Liver (tissue), 9 donors: Measurements from ENCODE around the gene STAG2. TPM values are rescaled to one million over a fixed set of nuclear protein-coding genes. Genes with fewer than 3 reads are reported as not detected.

Experiments used
- DNase-seq: peaks from one replicate; pipeline ENCODE4 v3.0.0-alpha.2; 2017; ENCODE audit warnings: low spot score
- H3K27ac ChIP-seq, 2 donors: one replicate each; pipeline ENCODE4 v1.7.0; 2013; ENCODE audit warnings: inconsistent platforms in 2 of 2, low read length in 2 of 2, control low read depth in 1 of 2, low read depth in 1 of 2, mild to moderate bottlenecking in 1 of 2
- H3K27me3 ChIP-seq, 4 donors: one replicate each; pipeline versions ENCODE4 v1.6.1 to v1.7.0; 2013; ENCODE audit warnings: low read length in 3 of 4, inconsistent platforms in 1 of 4, mild to moderate bottlenecking in 1 of 4, moderate library complexity in 1 of 4; ENCODE audit not compliant: control insufficient read depth in 4 of 4, insufficient read depth in 4 of 4
- H3K36me3 ChIP-seq, 4 donors: one replicate each; pipeline versions ENCODE4 v1.6.1 to v1.7.0; 2013; ENCODE audit warnings: low read length in 3 of 4, mild to moderate bottlenecking in 3 of 4, low read depth in 1 of 4, moderate library complexity in 1 of 4; ENCODE audit not compliant: control insufficient read depth in 4 of 4, insufficient read depth in 3 of 4
- H3K4me1 ChIP-seq, 4 donors: one replicate each; pipeline versions ENCODE4 v1.6.1 to v1.7.0; 2013; ENCODE audit warnings: low read length in 3 of 4, mild to moderate bottlenecking in 3 of 4, moderate library complexity in 1 of 4; ENCODE audit not compliant: control insufficient read depth in 4 of 4, insufficient read depth in 4 of 4
- H3K4me3 ChIP-seq, 3 donors: one replicate each; pipeline versions ENCODE4 v1.6.1 to v1.7.0; 2013; ENCODE audit warnings: low read length in 3 of 3, control low read depth in 1 of 3, low read depth in 1 of 3, mild to moderate bottlenecking in 1 of 3
- H3K9ac ChIP-seq, 2 donors: one replicate each; pipeline ENCODE4 v1.7.0; 2013; ENCODE audit warnings: low read length in 2 of 2, mild to moderate bottlenecking in 2 of 2, moderate library complexity in 2 of 2, control low read depth in 1 of 2, low read depth in 1 of 2
- H3K9me3 ChIP-seq, 4 donors: one replicate each; pipeline versions ENCODE4 v1.6.1 to v1.7.0; 2013; ENCODE audit warnings: low read length in 3 of 4; ENCODE audit not compliant: control insufficient read depth in 4 of 4
- CTCF ChIP-seq: fragments of 150-350 bp; IDR thresholded peaks from 2 replicates; pipeline ENCODE4 v1.5.1; 2017; ENCODE audit warnings: improper control_type of control experiment, low read depth, low read length; ENCODE audit not compliant: missing input control
- EGR1 ChIP-seq, 2 donors: IDR thresholded peaks; 2 replicates each; pipeline ENCODE4 v1.6.1; 2016 to 2018; ENCODE audit warnings: antibody characterized with exemption in 2 of 2, low read depth in 2 of 2
- FOXA2 ChIP-seq: IDR thresholded peaks from 2 replicates; pipeline ENCODE4 v1.6.1; 2016; ENCODE audit warnings: antibody characterized with exemption
- GABPA ChIP-seq, 2 donors: IDR thresholded peaks in 1 of 2; conservative IDR thresholded peaks in 1 of 2; 2 replicates each; pipeline ENCODE4 v1.6.1; 2016; ENCODE audit warnings: antibody characterized with exemption in 2 of 2, mild to moderate bottlenecking in 1 of 2, moderate library complexity in 1 of 2
- HNF4G ChIP-seq: IDR thresholded peaks from 2 replicates; pipeline ENCODE4 v1.6.1; 2016; ENCODE audit warnings: antibody characterized with exemption
- MAX ChIP-seq: IDR thresholded peaks from 2 replicates; pipeline ENCODE4 v1.6.1; 2016; ENCODE audit warnings: antibody characterized with exemption
- NR2F2 ChIP-seq: IDR thresholded peaks from 2 replicates; pipeline ENCODE4 v1.6.1; 2016; ENCODE audit warnings: antibody characterized with exemption
- RAD21 ChIP-seq, 2 donors: IDR thresholded peaks; 2 replicates each; pipeline ENCODE4 v1.6.1; 2016; ENCODE audit warnings: antibody characterized with exemption in 2 of 2, mild to moderate bottlenecking in 2 of 2
- REST ChIP-seq: IDR thresholded peaks from 2 replicates; pipeline ENCODE4 v1.6.1; 2016; ENCODE audit warnings: antibody characterized with exemption, mild to moderate bottlenecking
- RXRA ChIP-seq, 2 donors: IDR thresholded peaks; 2 replicates each; pipeline ENCODE4 v1.6.1; 2017 to 2018; ENCODE audit warnings: antibody characterized with exemption in 2 of 2, mild to moderate bottlenecking in 1 of 2
- SP1 ChIP-seq: IDR thresholded peaks from 2 replicates; pipeline ENCODE4 v1.6.1; 2018; ENCODE audit warnings: antibody characterized with exemption, mild to moderate bottlenecking
- TAF1 ChIP-seq: conservative IDR thresholded peaks from 2 replicates; pipeline ENCODE4 v1.6.1; 2016; ENCODE audit warnings: antibody characterized with exemption, mild to moderate bottlenecking
- ZBTB33 ChIP-seq: IDR thresholded peaks from 2 replicates; pipeline ENCODE4 v1.6.1; 2016; ENCODE audit warnings: antibody characterized with exemption
- WGBS: extraction: QIAGEN DNeasy Blood & Tissue Kit; methylation state at CpG from one replicate; pipeline ENCODE4 v1.1.7; 2013; 5-methylcytosine and 5-hydroxymethylcytosine counted together
- polyA plus RNA-seq, 2 donors: library from polyadenylated mRNA; stranded (reverse) in 1 of 2; unstranded in 1 of 2; fragments of 200-250 nt in 1 of 2; fragments of >200 nt in 1 of 2; fragmentation: Nextera tagmentation in 1 of 2; extraction: Ambion mirVana in 1 of 2; gene quantifications; one replicate each; pipeline versions ENCODE4 v1.2.1 to v1.2.3, GENCODE V29; 2013 to 2015
- total RNA-seq, 2 donors: library from RNA; depleted of rRNA; stranded (reverse); fragments of >200 nt; gene quantifications; one replicate each; pipeline ENCODE4 v1.2.3, GENCODE V29; 2014
- donor health status: healthy.
- donor health status: healthy.
- donor health status: healthy.
- donor health status: healthy.
- donor health status: healthy.

The STAG2 gene
- total and polyA plus RNA-seq, 4 donors: 9.7 to 71.0 (median 23.9) TPM

DNA sequence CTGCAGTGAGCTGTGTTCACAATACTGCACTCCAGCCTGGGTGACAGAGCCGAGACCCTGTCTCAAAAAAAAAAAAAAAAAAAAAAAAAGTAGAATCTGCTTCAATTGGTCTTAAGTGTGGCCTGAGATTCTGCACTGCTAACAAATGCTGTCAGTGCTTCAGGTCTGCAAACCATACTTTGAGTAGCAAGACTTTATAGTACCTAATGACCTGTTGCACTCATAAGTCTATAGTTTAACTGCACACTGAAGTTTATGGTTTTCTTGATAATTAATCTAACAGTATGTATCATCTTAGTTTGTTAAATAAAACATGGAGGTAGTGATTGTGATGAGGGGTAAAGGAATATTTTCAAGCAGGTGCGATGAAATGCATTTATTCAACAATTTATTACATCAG lies 135.6 kb downstream of the STAG2 start:
- WGBS: 96% methylated on average over 2 of the region's 2 CpGs
- H3K36me3 ChIP-seq: peaks cover 1 to 10% (median 6%) of the 10 kb centered on the region in 4 donors
- no peak overlapping the region for H3K4me3 ChIP-seq
- H3K4me1 ChIP-seq: no peaks in the 10 kb centered on the region
- no peak for TF ChIP-seq SP1
- TF ChIP-seq NR2F2: no peak
- no peak for TF ChIP-seq EGR1 (IDR thresholded peaks at IDR 0.05; ENCODE audit: low read depth in 2 of 2)
- no peak for TF ChIP-seq ZBTB33
- no peak for TF ChIP-seq REST
- TF ChIP-seq RXRA (IDR thresholded peaks at IDR 0.05): no peak
- no peak for TF ChIP-seq GABPA (IDR thresholded peaks at IDR 0.05 in 1 of 2, conservative IDR thresholded peaks at IDR 0.05 in 1 of 2)
- no peak for DNase-seq
- no peak overlapping the region for H3K9ac ChIP-seq
- no peaks in the 10 kb centered on the region for H3K9me3 ChIP-seq
- H3K27ac ChIP-seq: no peak overlapping the region
- H3K27me3 ChIP-seq: peaks cover 0 to 3% (median 0%) of the 10 kb centered on the region in 4 donors

GRCh38 chrX:124098089-124098488 lies 136.6 kb downstream of the STAG2 start:
- Histone ChIP-seq H3K27me3 (peaks cover 0 to 3% (median 0%) of the 10 kb centered on the region in 4 donors), H3K27ac (no peak overlapping the region), H3K4me1 (no peaks in the 10 kb centered on the region), H3K4me3 (no peak overlapping the region), H3K9me3 (no peaks in the 10 kb centered on the region), H3K9ac (no peak overlapping the region), H3K36me3 (peaks cover 1 to 7% (median 6%) of the 10 kb centered on the region in 4 donors)
- no peak for DNase-seq
- TF ChIP-seq CTCF (peak; percentile 36), SP1 (no peak), MAX (no peak), HNF4G (no peak), RAD21 (IDR thresholded peaks at IDR 0.05) (peak; percentile 53 to 73), TAF1 (no peak), FOXA2 (no peak)
